Measurements from ENCODE around the gene NPTX1.

DNA sequence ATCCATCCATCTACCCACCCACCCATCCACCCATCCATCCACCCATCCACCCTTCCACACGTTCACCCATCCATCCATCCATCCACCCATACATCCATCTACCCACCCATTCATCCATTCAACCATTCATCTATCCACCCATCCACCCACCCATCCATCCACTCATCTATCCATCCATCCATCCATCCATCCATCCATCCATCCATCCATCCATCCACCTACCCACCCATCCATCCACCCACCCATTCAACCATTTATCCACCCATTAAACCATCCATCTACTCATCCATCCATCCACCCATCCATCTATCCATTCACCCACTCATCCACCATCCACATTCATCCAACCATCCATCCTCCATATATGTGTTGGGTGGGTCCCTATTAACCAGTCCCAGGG, 42.0 kb upstream of the NPTX1 start:
- TF ChIP-seq, protein P1, sequence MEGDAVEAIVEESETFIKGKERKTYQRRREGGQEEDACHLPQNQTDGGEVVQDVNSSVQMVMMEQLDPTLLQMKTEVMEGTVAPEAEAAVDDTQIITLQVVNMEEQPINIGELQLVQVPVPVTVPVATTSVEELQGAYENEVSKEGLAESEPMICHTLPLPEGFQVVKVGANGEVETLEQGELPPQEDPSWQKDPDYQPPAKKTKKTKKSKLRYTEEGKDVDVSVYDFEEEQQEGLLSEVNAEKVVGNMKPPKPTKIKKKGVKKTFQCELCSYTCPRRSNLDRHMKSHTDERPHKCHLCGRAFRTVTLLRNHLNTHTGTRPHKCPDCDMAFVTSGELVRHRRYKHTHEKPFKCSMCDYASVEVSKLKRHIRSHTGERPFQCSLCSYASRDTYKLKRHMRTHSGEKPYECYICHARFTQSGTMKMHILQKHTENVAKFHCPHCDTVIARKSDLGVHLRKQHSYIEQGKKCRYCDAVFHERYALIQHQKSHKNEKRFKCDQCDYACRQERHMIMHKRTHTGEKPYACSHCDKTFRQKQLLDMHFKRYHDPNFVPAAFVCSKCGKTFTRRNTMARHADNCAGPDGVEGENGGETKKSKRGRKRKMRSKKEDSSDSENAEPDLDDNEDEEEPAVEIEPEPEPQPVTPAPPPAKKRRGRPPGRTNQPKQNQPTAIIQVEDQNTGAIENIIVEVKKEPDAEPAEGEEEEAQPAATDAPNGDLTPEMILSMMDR (conservative IDR thresholded peaks at IDR 0.05; ENCODE audit: low read length) = no peak
- TF ChIP-seq EZH2phosphoT487 (IDR thresholded peaks at IDR 0.05; ENCODE audit: borderline replicate concordance, low read depth, low read length) = no peak
